IMR-90 (cell line): ENCODE measurements around the gene STARD13. TPM values are rescaled to one million over a fixed set of nuclear protein-coding genes. Genes with fewer than 3 reads are reported as not detected.
A peak's percentile ranks its signal among the peaks of the same experiment; 100 is the strongest.

Experiments used
- ATAC-seq: fragments of 200-7000 bp; cut with Tn5 transposase; 2 replicates; pipeline ENCODE4 v1.9.1; 2020; ENCODE audit warnings: low read depth, mild to moderate bottlenecking, moderate library complexity
- BruUV-seq: library from RNA; stranded (reverse); fragments of 400-500 nt; replicated peaks from 2 replicates; lab custom pipeline; 2021; lab: Mats Ljungman, UMichigan
- CTCF ChIA-PET: fragments of 300-600 bp; formaldehyde crosslinking; extraction: SDS; loops from one replicate; lab custom pipeline; 2021; ENCODE audit warnings: antibody characterized with exemption; lab: Yijun Ruan, JAX
- POLR2A ChIA-PET: fragments of 300-600 bp; sonication (Branson Sonifier 250); formaldehyde crosslinking; loops from one replicate; lab custom pipeline; 2022; ENCODE audit warnings: antibody characterized with exemption; ENCODE audit not compliant: unreplicated experiment; lab: Charles Lee
- DNase-seq: peaks from one replicate; pipeline ENCODE4 v3.0.0; 2013
- H2AFZ ChIP-seq: replicated peaks from 2 replicates; pipeline ENCODE3; 2013; ENCODE audit warnings: low read length, mild to moderate bottlenecking; ENCODE audit not compliant: poor library complexity
- H2AK5ac ChIP-seq: 2 replicates; pipeline ENCODE4 v1.6.1; 2013; ENCODE audit warnings: low read depth, low read length, inconsistent platforms
- H2AK9ac ChIP-seq: replicated peaks from 2 replicates; pipeline ENCODE3; 2013; ENCODE audit warnings: mild to moderate bottlenecking, low read depth, low read length, moderate library complexity; ENCODE audit not compliant: poor library complexity
- H2BK120ac ChIP-seq: 2 replicates; pipeline ENCODE4 v1.6.1; 2013; ENCODE audit warnings: low read depth, low read length, inconsistent platforms
- H2BK15ac ChIP-seq: 3 replicates; pipeline ENCODE4 v1.6.1; 2013; ENCODE audit warnings: low read depth, low read length, inconsistent platforms
- H2BK20ac ChIP-seq: 2 replicates; pipeline ENCODE4 v1.6.1; 2013; ENCODE audit warnings: low read depth, mild to moderate bottlenecking, inconsistent platforms, low read length, moderate library complexity
- H2BK5ac ChIP-seq: 2 replicates; pipeline ENCODE4 v1.6.1; 2013; ENCODE audit warnings: mild to moderate bottlenecking, low read depth, low read length, inconsistent platforms; ENCODE audit not compliant: poor library complexity, severe bottlenecking
- H3K14ac ChIP-seq: replicated peaks from 2 replicates; pipeline ENCODE4 v1.6.1; 2013; ENCODE audit warnings: low read depth, low read length, inconsistent platforms
- H3K18ac ChIP-seq: 2 replicates; pipeline ENCODE4 v1.6.1; 2013; ENCODE audit warnings: low read depth, low read length, control low read depth
- H3K23ac ChIP-seq: 2 replicates; pipeline ENCODE4 v1.6.1; 2013; ENCODE audit warnings: low read depth, low read length, inconsistent platforms
- H3K27ac ChIP-seq: 2 replicates; pipeline ENCODE4 v1.5.1; 2013; ENCODE audit warnings: mild to moderate bottlenecking, control low read depth, low read length; ENCODE audit not compliant: insufficient read depth
- H3K27me3 ChIP-seq: 2 replicates; pipeline ENCODE4 v1.6.1; 2013; ENCODE audit warnings: low read length; ENCODE audit not compliant: control insufficient read depth, insufficient read depth
- H3K36me3 ChIP-seq: 2 replicates; pipeline ENCODE4 v1.6.1; 2013; ENCODE audit warnings: low read length, mixed read lengths; ENCODE audit not compliant: control insufficient read depth, insufficient read depth
- H3K4ac ChIP-seq: 2 replicates; pipeline ENCODE4 v1.6.1; 2013; ENCODE audit warnings: low read depth, low read length, inconsistent platforms
- H3K4me1 ChIP-seq: 2 replicates; pipeline ENCODE4 v1.6.1; 2013; ENCODE audit warnings: low read length, mixed read lengths; ENCODE audit not compliant: control insufficient read depth, insufficient read depth
- H3K4me2 ChIP-seq: 2 replicates; pipeline ENCODE4 v1.6.1; 2013; ENCODE audit warnings: low read depth, mild to moderate bottlenecking, control low read depth, low read length, moderate library complexity
- H3K4me3 ChIP-seq: 2 replicates; pipeline ENCODE4 v1.5.1; 2013; ENCODE audit warnings: low read depth, mild to moderate bottlenecking, control low read depth, low read length, moderate library complexity; ENCODE audit not compliant: insufficient read depth
- H3K56ac ChIP-seq: 2 replicates; pipeline ENCODE4 v1.6.1; 2013; ENCODE audit warnings: low read length, inconsistent platforms; ENCODE audit not compliant: insufficient read depth; ENCODE audit errors: extremely low read depth
- H3K79me1 ChIP-seq, 2 experiments: 2 replicates each; pipeline ENCODE4 v1.6.1; 2013; ENCODE audit warnings: low read length in 2 of 2, inconsistent platforms in 1 of 2, low read depth in 1 of 2
- H3K9ac ChIP-seq: 2 replicates; pipeline ENCODE4 v1.6.1; 2013; ENCODE audit warnings: low read depth, low read length, control low read depth
- H3K9me1 ChIP-seq: 2 replicates; pipeline ENCODE4 v1.6.1; 2013; ENCODE audit warnings: low read length, inconsistent platforms; ENCODE audit not compliant: insufficient read depth
- H3K9me3 ChIP-seq: 2 replicates; pipeline ENCODE4 v1.6.1; 2013; ENCODE audit warnings: low read length; ENCODE audit not compliant: control insufficient read depth, insufficient read depth
- H4K20me1 ChIP-seq: 2 replicates; pipeline ENCODE4 v1.6.1; 2013; ENCODE audit warnings: low read length, inconsistent platforms; ENCODE audit not compliant: insufficient read depth
- H4K5ac ChIP-seq: 2 replicates; pipeline ENCODE4 v1.6.1; 2013; ENCODE audit warnings: mild to moderate bottlenecking, low read depth, low read length, control low read depth
- H4K8ac ChIP-seq, 2 experiments: 2 replicates each; pipeline ENCODE4 v1.6.1; 2013; ENCODE audit warnings: low read depth in 2 of 2, low read length in 2 of 2, control low read depth in 1 of 2, inconsistent platforms in 1 of 2
- H4K91ac ChIP-seq: 2 replicates; pipeline ENCODE4 v1.6.1; 2013; ENCODE audit warnings: low read depth, low read length, inconsistent platforms; ENCODE audit not compliant: insufficient read depth
- CEBPB ChIP-seq: IDR thresholded peaks from 2 replicates; pipeline ENCODE4 v1.6.1; 2012; ENCODE audit warnings: low read depth, low read length, improper control_type of control experiment
- NFE2L2 ChIP-seq: fragments of 150-350 bp; IDR thresholded peaks from 2 replicates; pipeline ENCODE4 v1.6.1; 2016; ENCODE audit warnings: low read depth, mild to moderate bottlenecking, low read length
- RFX5 ChIP-seq: IDR thresholded peaks from 2 replicates; pipeline ENCODE4 v1.8.0; 2012; ENCODE audit warnings: low read depth, mild to moderate bottlenecking, low read length, moderate library complexity
- WGBS, 2 experiments: methylation state at CpG; one replicate each; pipeline versions ENCODE4 v1.1.5 to v1.1.7; 2013; ENCODE audit warnings: missing lambda C conversion rate in 2 of 2; ENCODE audit not compliant: insufficient read length in 1 of 2; ENCODE audit errors: extremely low coverage in 2 of 2; 5-methylcytosine and 5-hydroxymethylcytosine counted together
- dilution Hi-C: fragments of 300-500 bp; cut with HindIII; formaldehyde crosslinking; loops from one replicate; pipeline ENCODE4 v1.14.3; 2018; ENCODE audit warnings: low sequenced_read_pairs; ENCODE audit not compliant: unreplicated experiment
- in situ Hi-C: fragments of 300-500 bp; cut with MboI; formaldehyde crosslinking; loops from 3 replicates; pipeline ENCODE4 v1.14.3; 2019; ENCODE audit warnings: low sequenced_read_pairs, inconsistent platforms, mixed read lengths
- intact Hi-C: fragments of 100-400 bp; cut with micrococcal nuclease; formaldehyde crosslinking; loops from 2 replicates; pipeline ENCODE4 v1.10.0; 2022
- polyA plus RNA-seq, 3 experiments: library from polyadenylated mRNA; depleted of rRNA; stranded (reverse); fragments of >200 nt; gene quantifications; 2 replicates each; pipeline ENCODE4 v1.2.3, GENCODE V29; 2012; ENCODE audit warnings: low replicate concordance in 1 of 3
- total RNA-seq: library from RNA; depleted of rRNA; stranded (reverse); fragments of >200 nt; gene quantifications from 2 replicates; pipeline ENCODE4 v1.2.3, GENCODE V29; 2012

Gene STARD13
- total and polyA plus RNA-seq, 2 of the 4 experiments (the other 2 are of a cell fraction) = 23.6 to 46.6 TPM

DNA sequence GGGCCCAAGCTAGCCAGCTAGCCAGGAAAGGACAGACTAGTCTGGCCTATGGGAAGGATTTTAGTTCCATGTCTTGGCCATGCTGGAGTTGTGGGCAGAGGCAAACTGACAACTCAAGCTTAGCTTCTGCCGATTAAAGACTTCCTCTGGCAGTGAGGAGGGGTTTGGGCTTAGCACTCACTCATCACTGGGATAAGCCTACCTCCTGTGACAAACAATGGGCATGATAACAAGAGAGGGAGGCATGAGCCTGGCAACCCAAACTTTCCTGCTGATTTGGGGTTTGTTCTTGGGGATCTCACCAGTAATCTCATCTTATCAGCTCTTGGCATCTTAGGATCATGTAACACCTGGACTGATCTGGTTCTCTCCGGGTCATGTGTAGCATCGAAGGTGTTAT lies 185.7 kb downstream of the STARD13 start:
- no peak overlapping the region for H2AFZ ChIP-seq
- H4K91ac ChIP-seq = no peak overlapping the region
- no TSS peak for BruUV-seq
- DNase-seq = no peak
- H4K8ac ChIP-seq = no peak overlapping the region
- H2BK5ac ChIP-seq = no peak overlapping the region
- no peak overlapping the region for H4K5ac ChIP-seq
- no peaks in the 10 kb centered on the region for H3K9me1 ChIP-seq
- ChIA-PET POLR2A (no interaction called here), CTCF (interaction anchor here (0.5 to 0.8 kb wide), 2 partner anchors 9 to 298 kb away, joined by 3 read pairs; no protein-coding TSS in a partner anchor)
- dilution Hi-C loops = no loop called here
- H3K4me2 ChIP-seq = no peak overlapping the region
- WGBS, 2 experiments = no CpG with 5 or more reads among the region's 3 CpGs
- no peaks in the 10 kb centered on the region for H3K4me1 ChIP-seq
- H3K9me3 ChIP-seq = no peaks in the 10 kb centered on the region; the same call in 1 of the 2 replicates
- ATAC-seq = no peak
- no peak overlapping the region for H2AK9ac ChIP-seq
- no peak overlapping the region for H3K23ac ChIP-seq
- no peaks in the 10 kb centered on the region for H4K20me1 ChIP-seq
- no peak overlapping the region for H3K27ac ChIP-seq
- in situ Hi-C loops = no loop called here
- TF ChIP-seq CEBPB (no peak), RFX5 (no peak), NFE2L2 (no peak)
- intact Hi-C loops = loop anchor here (2.0 kb wide), 1 partner anchor 15 kb away; no protein-coding TSS in a partner anchor
- H3K9ac ChIP-seq = no peak overlapping the region
- no peak overlapping the region for H2BK20ac ChIP-seq
- no peak overlapping the region for H3K14ac ChIP-seq
- H3K56ac ChIP-seq = no peak overlapping the region
- no peak overlapping the region for H3K4me3 ChIP-seq
- H2AK5ac ChIP-seq = no peak overlapping the region
- H3K79me1 ChIP-seq = no peaks in the 10 kb centered on the region
- no peaks in the 10 kb centered on the region for H3K27me3 ChIP-seq
- no peak overlapping the region for H3K18ac ChIP-seq
- 0 out of 3 replicates have a peak overlapping the region, but pooled peaks have one; percentile 5 for H2BK15ac ChIP-seq
- H2BK120ac ChIP-seq = no peak overlapping the region; the same call in 1 of the 2 replicates
- H3K4ac ChIP-seq = no peak overlapping the region
- H3K36me3 ChIP-seq = peaks cover 9% of the 10 kb centered on the region
